ENCODE measurements around the gene DCLK2. TPM values are rescaled to one million over a fixed set of nuclear protein-coding genes. Genes with fewer than 3 reads are reported as not detected.

DCLK2 gene
- total and polyA plus RNA-seq, 2 of the 8 experiments (the other 6 are each of a cell fraction or from before 2014, with no cell fraction given): 0.32 to 0.37 TPM

DNA sequence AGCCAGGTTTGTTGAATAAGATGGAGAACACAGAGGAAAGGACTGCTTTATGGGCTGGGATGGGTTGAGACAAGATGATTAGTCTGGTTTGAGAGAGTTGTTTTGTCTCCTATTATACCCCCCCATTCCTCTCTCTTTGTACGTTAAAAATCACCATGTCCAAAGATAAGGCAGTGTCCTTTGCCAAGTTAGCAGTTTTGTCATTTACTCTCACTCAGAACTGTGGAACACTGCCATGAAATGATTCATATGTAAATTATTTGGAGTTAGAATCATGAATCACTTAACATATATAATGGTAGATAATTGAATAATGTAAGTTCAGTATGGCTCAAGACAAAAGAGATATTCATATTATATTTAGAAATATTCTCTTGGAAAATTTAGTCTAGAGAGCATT is 151.3 kb downstream of the DCLK2 start:
- Histone ChIP-seq H3K4ac (replicated peaks; ENCODE audit: insufficient read length, low read depth, low read length) (no peak overlapping the region), H4K91ac (replicated peaks; ENCODE audit: insufficient read length, low read length) (no peak overlapping the region), H3K36me3 (ENCODE audit: control insufficient read depth in 2 of 4, insufficient read depth in 4 of 4, low read length in 3 of 4) (no peaks in the 10 kb centered on the region), H3K27me3 (replicated peaks in 1 of 4; ENCODE audit: control insufficient read depth in 3 of 4, extremely low read depth in 1 of 4, insufficient read depth in 3 of 4, low read length in 3 of 4) (no peaks in the 10 kb centered on the region), H3K56ac (replicated peaks; ENCODE audit: insufficient read length, low read depth, low read length) (no peak overlapping the region), H4K20me1 (replicated peaks in 1 of 2; ENCODE audit: control insufficient read depth in 1 of 2, insufficient read depth in 2 of 2, low read length in 2 of 2) (no peaks in the 10 kb centered on the region), H2BK20ac (ENCODE audit: low read length) (no peak overlapping the region), H3K27ac (ENCODE audit: low read depth, low read length) (no peak overlapping the region), H3K14ac (ENCODE audit: insufficient read length) (no peak overlapping the region), H4K8ac (ENCODE audit: extremely low read depth, insufficient read depth, low read length) (no peak overlapping the region), H3K4me3 (ENCODE audit: extremely low read depth in 1 of 4, insufficient read depth in 2 of 4, low read depth in 3 of 4, low read length in 4 of 4) (no peak overlapping the region), H3K4me2 (ENCODE audit: insufficient read depth in 1 of 2, low read depth in 2 of 2, low read length in 2 of 2) (no peak overlapping the region), H2BK5ac (ENCODE audit: low read depth, low read length) (no peak overlapping the region), H3K79me1 (ENCODE audit: low read depth, low read length) (no peaks in the 10 kb centered on the region), H3K23ac (ENCODE audit: insufficient read length) (no peak overlapping the region), H2AK5ac (ENCODE audit: low read depth, low read length) (no peak overlapping the region), H3K18ac (ENCODE audit: extremely low read depth, low read length) (no peak overlapping the region), H3K4me1 (replicated peaks in 1 of 4; ENCODE audit: control insufficient read depth in 3 of 4, insufficient read depth in 4 of 4, low read length in 3 of 4) (peaks cover 0 to 14% (median under 1%) of the 10 kb centered on the region in 4 experiments; a peak in 3 of 7 replicates), H2AFZ (ENCODE audit: low read length) (no peak overlapping the region), H3K23me2 (ENCODE audit: low read depth, low read length) (no peaks in the 10 kb centered on the region), H2BK12ac (ENCODE audit: low read depth, low read length) (no peak overlapping the region), H3K9me3 (ENCODE audit: insufficient read depth in 2 of 2, low read depth in 1 of 2, low read length in 1 of 2) (no peaks in the 10 kb centered on the region), H3K9ac (replicated peaks in 1 of 4; ENCODE audit: extremely low read depth in 1 of 4, low read depth in 3 of 4, low read length in 3 of 4) (no peak overlapping the region), H3K79me2 (ENCODE audit: control insufficient read depth in 1 of 2, insufficient read depth in 2 of 2, low read length in 2 of 2) (no peaks in the 10 kb centered on the region), H4K5ac (ENCODE audit: insufficient read length, low read depth, low read length) (no peak overlapping the region), H2BK15ac (ENCODE audit: low read length) (no peak overlapping the region), H2BK120ac (replicated peaks; ENCODE audit: low read depth, low read length) (no peak overlapping the region)
- WGBS, 2 experiments (ENCODE audit: extremely low coverage in 1 of 2, insufficient coverage in 1 of 2, insufficient read length in 1 of 2, insufficient replicate concordance in 2 of 2, low coverage in 1 of 2, low lambda C conversion rate in 2 of 2, missing lambda C conversion rate in 1 of 2): 74% methylated on average over 1 of the region's 1 CpG; no CpG with 5 or more reads in 1 of the 2 experiments
- DNase-seq (ENCODE audit: low read depth in 1 of 2, low spot score in 2 of 2): no peak
- no peak for FAIRE-seq
- CTCF ChIA-PET (ENCODE audit: partially characterized antibody): interaction anchor here (3.4 kb wide), 1 partner anchor 13 kb away, joined by 22 read pairs; no protein-coding TSS in a partner anchor
- POLR2A ChIA-PET (ENCODE audit: partially characterized antibody): no interaction called here
- TF ChIP-seq RXRA (IDR thresholded peaks at IDR 0.05; ENCODE audit: insufficient read depth, low read depth, low read length): no peak
- TF ChIP-seq TBP (IDR thresholded peaks at IDR 0.05; ENCODE audit: low read depth, low read length): no peak
- TF ChIP-seq, protein P1, sequence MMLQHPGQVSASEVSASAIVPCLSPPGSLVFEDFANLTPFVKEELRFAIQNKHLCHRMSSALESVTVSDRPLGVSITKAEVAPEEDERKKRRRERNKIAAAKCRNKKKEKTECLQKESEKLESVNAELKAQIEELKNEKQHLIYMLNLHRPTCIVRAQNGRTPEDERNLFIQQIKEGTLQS (IDR thresholded peaks at IDR 0.05; ENCODE audit: insufficient read depth, low read depth, low read length): no peak
- no peak for TF ChIP-seq ATF2 (IDR thresholded peaks at IDR 0.05; ENCODE audit: low read length)
- no peak for TF ChIP-seq SIN3A (conservative IDR thresholded peaks at IDR 0.05 in 1 of 2, IDR thresholded peaks at IDR 0.05 in 1 of 2; ENCODE audit: low read depth in 1 of 2, low read length in 2 of 2)
- no peak for TF ChIP-seq SIX5 (IDR thresholded peaks at IDR 0.05; ENCODE audit: low read depth, low read length)
- no peak for TF ChIP-seq EP300 (IDR thresholded peaks at IDR 0.05; ENCODE audit: borderline replicate concordance in 1 of 2, low read depth in 2 of 2, low read length in 2 of 2)
- TF ChIP-seq JUND (IDR thresholded peaks at IDR 0.05; ENCODE audit: low read length): no peak
- TF ChIP-seq TAF7 (optimal IDR thresholded peaks at IDR 0.05; ENCODE audit: borderline replicate concordance, low read depth, low read length): no peak
- TF ChIP-seq NRF1 (IDR thresholded peaks at IDR 0.05; ENCODE audit: low read depth, low read length): no peak
- TF ChIP-seq POLR2AphosphoS5 (IDR thresholded peaks at IDR 0.05; ENCODE audit: low read depth, low read length): no peak
- no peak for TF ChIP-seq KDM5A (IDR thresholded peaks at IDR 0.05; ENCODE audit: low read length)
